ENCODE data around the gene PPFIA1.
"Not testable (repeated sequence)": the region's sequence is repeated elsewhere in the genome, so short reads cannot be mapped to it uniquely, and the experiment has no call there.

PPFIA1 gene

GRCh38 chr11:70251659-70252321 lies 18.7 kb upstream of the PPFIA1 start:
- DNase-seq: no peak

GRCh38 chr11:70252844-70253243 lies 17.6 kb upstream of the PPFIA1 start:
- DNase-seq: no peak

- DNase-seq: no peak
Measured at GRCh38 chr11:70255477-70256116, 14.9 kb upstream of the PPFIA1 start.

GRCh38 chr11:70259077-70259476 lies 11.4 kb upstream of the PPFIA1 start:
- DNase-seq: not testable (repeated sequence)

GRCh38 chr11:70262951-70263350 lies 7.5 kb upstream of the PPFIA1 start:
- no peak for DNase-seq

GRCh38 chr11:70263363-70263762 lies 7.1 kb upstream of the PPFIA1 start:
- DNase-seq: no peak

- no peak for DNase-seq
Measured at GRCh38 chr11:70265341-70265740, 5.1 kb upstream of the PPFIA1 start.

GRCh38 chr11:70267405-70267950 lies 3.0 kb upstream of the PPFIA1 start:
- DNase-seq: no peak

- DNase-seq: no peak
Measured at GRCh38 chr11:70268526-70268925, 2.0 kb upstream of the PPFIA1 start.

GRCh38 chr11:70270877-70271648 lies 573 bp downstream of the PPFIA1 start:
- DNase-seq: peak; percentile 57

- no peak for DNase-seq
Measured at GRCh38 chr11:70271649-70271953, 1.1 kb downstream of the PPFIA1 start.

- DNase-seq: no peak
Measured at GRCh38 chr11:70272009-70272408, 1.5 kb downstream of the PPFIA1 start.

GRCh38 chr11:70278994-70279393 lies 8.5 kb downstream of the PPFIA1 start:
- no peak for DNase-seq

GRCh38 chr11:70281156-70281609 lies 10.7 kb downstream of the PPFIA1 start:
- no peak for DNase-seq

- DNase-seq: no peak
Measured at GRCh38 chr11:70282012-70282411, 11.5 kb downstream of the PPFIA1 start.

GRCh38 chr11:70288721-70289120 lies 18.2 kb downstream of the PPFIA1 start:
- DNase-seq: no peak

- no peak for DNase-seq
Measured at GRCh38 chr11:70289582-70289981, 19.1 kb downstream of the PPFIA1 start.

- no peak for DNase-seq
Measured at GRCh38 chr11:70290361-70291065, 20.0 kb downstream of the PPFIA1 start.

- DNase-seq: no peak
Measured at GRCh38 chr11:70292166-70292565, 21.7 kb downstream of the PPFIA1 start.

GRCh38 chr11:70292863-70293262 lies 22.4 kb downstream of the PPFIA1 start:
- no peak for DNase-seq

GRCh38 chr11:70295166-70295565 lies 24.7 kb downstream of the PPFIA1 start:
- DNase-seq: not testable (repeated sequence)

- no peak for DNase-seq
Measured at GRCh38 chr11:70296681-70297080, 26.2 kb downstream of the PPFIA1 start.

GRCh38 chr11:70297341-70297740 lies 26.9 kb downstream of the PPFIA1 start:
- DNase-seq: no peak
